Measurements from ENCODE around the gene COL18A1.

COL18A1 gene

DNA sequence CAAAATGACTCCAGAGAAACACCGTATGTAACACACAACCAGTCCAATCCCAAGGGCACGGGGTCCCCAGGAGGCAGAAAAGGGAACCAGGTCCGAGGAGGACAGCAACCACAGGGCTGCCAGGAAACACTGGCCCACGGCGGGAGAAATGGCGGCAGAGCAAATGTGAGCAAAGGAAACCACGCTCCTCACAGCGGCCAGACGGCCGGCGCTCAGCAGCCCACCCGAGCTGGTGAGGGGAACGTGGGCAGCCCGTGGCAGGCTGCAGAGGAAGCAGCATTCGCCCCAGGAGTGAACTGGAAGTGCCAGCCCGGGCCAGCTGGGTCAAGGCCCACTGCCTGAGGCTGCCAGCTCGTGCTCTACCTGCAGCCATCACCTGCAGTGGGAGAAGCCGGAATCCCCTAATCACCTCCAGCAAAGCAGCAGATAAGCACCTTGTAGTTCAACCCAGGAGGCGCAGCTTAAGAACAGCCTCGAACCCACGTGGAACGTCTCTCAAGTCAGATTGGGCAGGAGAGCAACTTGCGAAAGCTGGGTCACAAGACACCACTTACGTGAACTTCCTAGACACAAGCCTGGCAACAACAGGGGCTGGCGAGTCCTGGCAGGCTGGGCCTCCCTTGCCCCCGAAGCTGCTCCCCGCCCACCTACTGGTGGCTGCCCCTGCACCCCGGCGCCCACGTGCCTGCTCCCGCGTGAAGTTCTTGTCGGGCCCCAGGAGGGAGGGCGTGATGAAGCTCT is 130.5 kb downstream of the COL18A1 start:
- DNase-seq (ENCODE audit: low spot score), result no peak

DNA sequence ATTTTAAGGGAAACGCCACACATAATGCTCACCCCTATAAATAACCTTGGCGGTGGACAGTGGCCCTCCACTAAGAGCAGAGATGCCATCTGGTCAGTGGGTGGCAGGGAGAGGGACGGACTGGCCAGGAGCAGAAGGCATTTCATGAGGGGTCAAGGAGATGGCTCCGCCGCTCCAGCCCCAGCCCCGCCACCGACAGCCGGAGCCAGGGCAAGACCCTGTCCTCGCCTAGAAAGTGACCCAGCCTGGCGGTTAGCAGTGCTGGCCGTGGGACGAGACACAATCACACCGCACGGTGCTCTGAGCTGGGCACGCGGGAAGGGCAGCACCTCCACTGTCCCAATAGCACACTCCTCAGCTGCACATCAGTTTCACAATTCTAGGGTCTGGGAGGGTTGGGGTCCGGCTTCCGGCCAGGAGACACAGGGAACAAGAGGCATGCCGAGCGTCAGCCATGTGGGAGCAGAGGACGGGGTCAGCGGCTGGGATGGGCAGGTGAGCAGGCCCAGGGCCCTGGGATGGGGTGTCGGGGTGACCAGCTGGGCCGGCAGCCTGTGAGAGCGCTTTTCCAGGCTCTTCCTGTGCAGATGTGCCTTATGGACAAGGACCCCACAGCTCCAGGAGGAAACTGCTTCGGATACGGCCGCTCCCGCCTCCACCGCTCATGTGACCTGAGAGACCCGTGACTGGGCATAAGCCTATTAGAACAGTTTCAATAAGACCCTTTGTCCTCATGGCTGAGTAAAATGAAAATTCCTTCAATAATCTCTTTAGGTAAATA is 131.5 kb downstream of the COL18A1 start:
- no peak for DNase-seq (ENCODE audit: low spot score)

DNA sequence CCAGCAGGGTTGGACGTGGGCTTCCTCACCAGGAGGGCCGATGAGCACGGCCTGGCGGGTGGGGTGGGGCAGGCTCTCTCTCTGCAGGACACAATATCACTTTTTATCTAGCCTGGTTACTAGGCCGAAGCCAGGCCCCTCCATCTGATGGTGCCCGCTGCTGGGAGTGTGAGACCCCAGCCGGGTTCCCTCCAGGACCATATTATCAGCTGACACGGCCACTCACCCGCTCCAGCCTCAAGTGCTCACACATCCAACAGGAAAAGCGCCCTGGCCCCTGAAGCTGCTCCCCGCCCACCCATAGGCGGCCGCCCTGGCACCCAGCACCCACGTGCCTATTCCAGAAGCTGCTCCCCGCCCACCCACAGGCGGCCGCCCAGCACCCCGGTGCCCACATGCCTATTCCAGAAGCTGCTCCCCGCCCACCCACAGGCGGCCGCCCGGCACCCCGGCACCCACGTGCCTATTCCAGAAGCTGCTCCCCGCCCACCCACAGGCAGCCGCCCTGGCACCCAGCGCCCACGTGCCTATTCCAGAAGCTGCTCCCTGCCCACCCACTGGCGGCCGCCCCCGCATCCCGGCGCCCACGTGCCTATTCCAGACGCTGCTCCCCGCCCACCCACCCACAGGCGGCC is 132.3 kb downstream of the COL18A1 start:
- no peak for DNase-seq (ENCODE audit: low spot score)

- no peak for DNase-seq (ENCODE audit: low spot score)
These were observed 132.9 kb downstream of the COL18A1 start for GRCh38 chr21:45537746-45538291.

- no peak for DNase-seq (ENCODE audit: low spot score)
These were observed 133.5 kb downstream of the COL18A1 start for GRCh38 chr21:45538381-45539045.

GRCh38 chr21:45539046-45539795 is 134.3 kb downstream of the COL18A1 start:
- DNase-seq (ENCODE audit: low spot score), result no peak

DNA sequence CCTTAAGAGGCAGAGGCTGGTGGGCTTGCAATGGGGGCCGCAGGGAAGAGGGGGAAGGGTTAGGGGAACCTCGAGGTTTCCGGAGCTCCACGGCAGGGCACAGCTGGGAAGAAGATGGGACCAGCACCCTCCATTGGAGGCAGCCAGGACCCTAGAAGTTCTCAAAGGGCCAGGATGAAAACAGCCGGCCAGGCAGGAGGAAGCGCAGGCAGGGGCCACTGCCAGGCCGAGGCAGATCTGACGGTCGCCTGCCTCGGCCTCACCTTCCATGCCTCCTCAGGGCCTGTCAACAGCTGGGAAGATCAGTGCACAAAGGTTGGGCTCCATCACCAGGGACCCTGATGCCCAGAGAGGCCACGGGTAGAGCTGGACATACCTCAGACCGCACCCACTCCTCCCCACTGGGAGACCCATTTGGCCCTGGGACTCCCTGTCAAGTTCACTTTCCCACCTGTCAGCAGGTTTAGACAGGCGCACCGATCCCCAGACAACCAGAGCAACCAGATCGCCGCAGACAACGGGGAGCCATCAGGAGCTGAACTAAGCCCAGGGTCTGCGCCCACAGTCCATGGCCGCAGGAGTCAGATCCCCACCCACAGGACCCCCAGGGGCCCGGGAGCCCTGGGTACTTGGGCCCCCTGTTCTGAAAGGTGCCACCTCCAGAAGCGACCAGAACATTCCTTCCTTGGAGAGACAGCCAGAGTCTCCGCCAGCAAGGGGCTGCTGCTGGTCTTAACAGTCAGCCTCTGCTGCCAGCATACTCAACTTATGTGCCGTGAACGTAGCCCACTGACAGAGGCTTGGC is 135.0 kb downstream of the COL18A1 start:
- no peak for DNase-seq (ENCODE audit: low spot score)

DNA sequence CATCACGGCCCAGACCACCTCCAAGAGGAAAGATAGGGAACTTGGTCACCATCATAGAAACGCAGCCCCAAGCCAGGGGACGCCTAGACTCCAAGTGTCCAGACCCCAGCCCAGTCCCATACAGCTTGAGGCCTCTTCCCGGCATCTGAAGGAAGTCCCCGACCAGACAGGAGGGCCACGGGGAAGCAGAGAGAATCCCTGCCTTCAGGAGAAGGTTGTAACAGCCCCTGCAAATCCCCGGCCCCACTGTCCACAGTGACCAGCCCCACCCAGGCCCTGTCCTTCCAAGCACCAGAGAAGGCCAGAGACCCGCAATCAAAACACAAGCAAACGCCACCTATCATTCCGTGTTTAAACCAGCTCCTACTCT is 135.6 kb downstream of the COL18A1 start:
- DNase-seq (ENCODE audit: low spot score), result no peak

- DNase-seq (ENCODE audit: low spot score), result peak; percentile 87
These were observed 136.5 kb downstream of the COL18A1 start for GRCh38 chr21:45541221-45542039.

DNA sequence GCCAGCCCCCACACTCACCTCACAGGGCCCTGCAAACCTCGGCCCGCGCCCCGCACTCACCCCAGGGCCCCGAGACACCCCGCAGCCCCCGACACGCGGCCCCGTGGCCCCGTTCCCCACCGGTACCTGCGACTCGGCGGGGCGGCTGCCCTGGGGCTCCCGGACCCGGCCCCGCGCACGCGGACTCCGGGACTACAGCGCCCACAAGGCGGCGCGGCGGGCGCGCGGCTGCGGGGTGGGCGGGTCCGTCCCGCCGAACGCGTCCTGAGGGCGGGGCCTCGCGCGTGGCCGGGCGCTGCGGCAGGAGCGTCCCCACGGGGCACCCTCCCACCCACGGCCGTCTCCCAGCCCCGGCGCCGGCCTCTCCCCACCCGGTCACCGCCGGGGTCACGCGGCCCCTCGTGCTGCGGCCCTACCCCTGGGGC is 137.3 kb downstream of the COL18A1 start, which contains the start of gene SLC19A1:
SLC19A1 (minus strand) TSS at position 199 of the 425 bp plus-strand sequence. CDS start 4,481 bp downstream, outside the sequence.
- peak; percentile 100 for DNase-seq (ENCODE audit: low spot score)

GRCh38 chr21:45542667-45543370 is 137.9 kb downstream of the COL18A1 start:
- peak; percentile 61 for DNase-seq (ENCODE audit: low spot score)

GRCh38 chr21:45543371-45543709 is 138.4 kb downstream of the COL18A1 start:
- DNase-seq (ENCODE audit: low spot score), result no peak

GRCh38 chr21:45543710-45544448 is 138.9 kb downstream of the COL18A1 start:
- DNase-seq (ENCODE audit: low spot score), result no peak

DNA sequence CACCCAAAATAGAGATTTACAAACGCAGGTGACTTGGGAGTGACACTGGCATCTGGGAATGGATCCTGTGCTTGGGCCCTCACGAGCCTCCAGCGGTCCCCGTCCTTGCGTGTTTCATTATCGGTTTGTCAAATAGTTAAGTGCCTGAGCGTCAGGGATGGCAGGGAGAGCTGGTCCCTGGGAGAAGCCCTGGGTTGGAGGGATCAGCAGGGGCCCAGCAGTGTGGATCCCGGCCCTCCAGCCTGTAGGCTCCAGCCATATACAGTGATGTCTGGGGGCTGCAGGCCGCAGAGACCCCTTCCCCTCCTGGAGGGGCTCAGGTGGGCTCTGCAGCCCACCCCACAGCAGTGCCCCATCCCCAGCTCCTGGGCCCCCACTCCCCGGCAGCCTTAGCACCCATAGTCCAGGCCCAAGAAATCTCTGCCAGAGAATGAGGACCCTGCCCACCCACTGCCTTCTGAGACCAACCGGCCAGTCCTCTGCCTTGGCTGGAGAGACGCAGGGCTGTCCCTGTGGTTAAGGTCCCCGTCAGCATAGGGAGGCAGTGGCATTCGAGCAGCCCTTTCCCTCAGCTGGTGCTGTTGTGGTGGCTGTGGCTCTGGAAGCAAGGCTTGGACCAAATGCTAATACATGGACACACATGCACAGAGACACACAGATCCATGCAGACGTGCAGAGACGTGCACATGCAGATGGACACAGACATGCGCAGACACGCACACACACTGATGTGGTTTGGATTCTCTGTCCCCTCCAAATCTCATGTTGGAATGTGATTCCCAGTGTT is 139.7 kb downstream of the COL18A1 start:
- DNase-seq (ENCODE audit: low spot score), result no peak

- DNase-seq (ENCODE audit: low spot score), result no peak
These were observed 140.2 kb downstream of the COL18A1 start for GRCh38 chr21:45545236-45545570.

DNA sequence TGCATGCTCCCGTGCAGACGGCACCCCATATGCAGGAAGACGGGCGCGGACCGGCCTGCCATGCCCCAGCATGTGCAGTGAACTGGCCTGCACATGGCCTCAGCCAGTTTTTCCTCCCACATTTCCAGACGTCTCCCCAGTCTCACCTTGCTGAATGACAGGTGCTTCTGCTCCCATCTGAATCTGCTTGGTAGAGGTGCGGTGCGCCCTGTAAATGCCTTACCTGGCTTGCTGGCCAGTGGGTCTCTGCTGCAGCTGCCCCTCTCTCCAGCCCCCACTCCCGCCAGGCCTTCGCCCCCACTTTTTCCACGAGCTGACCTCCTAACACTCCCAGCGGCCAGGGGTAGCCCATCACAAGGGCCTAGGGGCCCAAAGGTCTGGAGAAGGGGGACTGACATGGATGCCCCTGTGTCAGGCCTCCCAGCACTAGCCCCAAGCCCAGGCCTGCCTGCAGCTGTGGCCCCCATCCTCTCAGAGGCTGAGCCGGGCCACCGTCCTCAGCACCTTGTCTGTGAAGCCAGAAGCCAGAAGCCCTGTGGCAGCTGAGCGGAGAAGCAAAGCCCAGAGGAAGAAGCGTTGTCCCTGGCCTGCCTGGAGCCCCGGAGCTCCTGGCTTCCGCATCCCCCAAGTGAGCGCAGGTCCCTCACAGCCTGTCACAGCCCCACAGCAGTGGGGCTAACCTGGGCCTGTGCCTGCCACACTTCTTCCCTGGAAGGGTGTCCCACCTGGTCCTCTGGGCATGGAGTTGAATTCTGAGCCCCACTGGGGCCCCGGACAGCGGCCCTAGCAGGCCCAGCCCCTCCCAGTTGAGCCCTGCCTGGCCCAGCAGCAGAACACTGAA is 140.9 kb downstream of the COL18A1 start:
- DNase-seq (ENCODE audit: low spot score), result no peak

Data from iPS-NIHi11 (cell line).